ENCODE results near the gene KAZN.

Gene KAZN

GRCh38 chr1:14857436-14858195 lies 259.1 kb downstream of the KAZN start:
- no peak overlapping the region for H3K4me3 ChIP-seq (replicated peaks; ENCODE audit: low read depth, low read length)
- no peak for DNase-seq (ENCODE audit: low read depth)
- TF ChIP-seq, protein P1, sequence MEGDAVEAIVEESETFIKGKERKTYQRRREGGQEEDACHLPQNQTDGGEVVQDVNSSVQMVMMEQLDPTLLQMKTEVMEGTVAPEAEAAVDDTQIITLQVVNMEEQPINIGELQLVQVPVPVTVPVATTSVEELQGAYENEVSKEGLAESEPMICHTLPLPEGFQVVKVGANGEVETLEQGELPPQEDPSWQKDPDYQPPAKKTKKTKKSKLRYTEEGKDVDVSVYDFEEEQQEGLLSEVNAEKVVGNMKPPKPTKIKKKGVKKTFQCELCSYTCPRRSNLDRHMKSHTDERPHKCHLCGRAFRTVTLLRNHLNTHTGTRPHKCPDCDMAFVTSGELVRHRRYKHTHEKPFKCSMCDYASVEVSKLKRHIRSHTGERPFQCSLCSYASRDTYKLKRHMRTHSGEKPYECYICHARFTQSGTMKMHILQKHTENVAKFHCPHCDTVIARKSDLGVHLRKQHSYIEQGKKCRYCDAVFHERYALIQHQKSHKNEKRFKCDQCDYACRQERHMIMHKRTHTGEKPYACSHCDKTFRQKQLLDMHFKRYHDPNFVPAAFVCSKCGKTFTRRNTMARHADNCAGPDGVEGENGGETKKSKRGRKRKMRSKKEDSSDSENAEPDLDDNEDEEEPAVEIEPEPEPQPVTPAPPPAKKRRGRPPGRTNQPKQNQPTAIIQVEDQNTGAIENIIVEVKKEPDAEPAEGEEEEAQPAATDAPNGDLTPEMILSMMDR (IDR thresholded peaks at IDR 0.05; ENCODE audit: low read length, missing control alignments): no peak

DNA sequence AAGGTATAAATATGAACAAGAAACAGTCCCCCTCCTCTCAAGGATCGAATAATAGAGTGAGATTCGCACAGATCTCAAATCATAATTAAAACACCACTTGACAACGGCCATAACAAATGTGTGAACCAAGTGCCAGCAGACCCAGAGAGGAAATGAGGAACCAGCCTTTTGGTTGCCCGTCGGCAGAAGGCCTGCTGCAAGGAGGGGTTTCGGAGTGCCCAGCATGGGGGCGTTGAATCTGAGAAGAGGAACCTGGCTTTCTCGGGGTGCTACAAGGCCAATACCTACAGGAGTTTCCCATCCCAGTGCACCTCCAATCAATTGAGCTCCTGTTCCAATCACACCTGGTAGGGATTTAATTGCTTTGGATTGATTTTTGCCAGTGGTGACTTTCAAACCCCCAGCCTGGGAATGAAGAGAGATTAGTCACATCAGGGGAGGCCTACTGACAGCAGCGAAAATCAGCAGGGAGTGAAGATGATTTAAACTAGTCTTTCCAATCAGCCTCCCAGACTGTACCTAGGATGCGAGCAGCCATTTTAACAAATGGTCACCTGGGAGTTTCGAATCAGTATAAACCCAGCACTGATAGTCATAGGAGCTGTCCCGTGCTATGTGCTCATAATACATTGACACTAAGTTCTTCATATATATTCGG lies 263.8 kb downstream of the KAZN start:
- no peak overlapping the region for H3K4me3 ChIP-seq (replicated peaks; ENCODE audit: low read depth, low read length)
- TF ChIP-seq, protein P1 (IDR thresholded peaks at IDR 0.05; ENCODE audit: low read length, missing control alignments): no peak
- DNase-seq (ENCODE audit: low read depth): no peak

DNA sequence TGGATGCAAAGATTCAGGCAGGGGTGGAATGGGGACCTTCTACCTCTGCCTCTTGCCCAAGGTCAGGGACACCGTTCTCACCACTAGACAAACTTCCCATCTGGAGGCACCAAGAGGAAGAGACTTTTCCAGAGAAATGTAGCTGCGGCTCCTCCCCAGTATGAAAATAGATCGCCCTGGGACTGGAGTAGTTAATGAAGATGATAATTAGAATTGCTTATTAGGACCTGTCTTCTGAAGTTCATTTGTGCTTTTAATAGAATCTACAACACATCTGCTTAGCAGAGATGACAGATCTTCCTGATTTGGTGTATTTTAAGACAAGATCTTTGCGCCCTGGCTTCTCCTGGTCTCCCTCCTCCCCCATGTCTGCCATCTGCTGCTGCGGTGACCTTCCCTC lies 266.6 kb downstream of the KAZN start:
- TF ChIP-seq, protein P1 (IDR thresholded peaks at IDR 0.05; ENCODE audit: low read length, missing control alignments): no peak
- no peak overlapping the region for H3K4me3 ChIP-seq (replicated peaks; ENCODE audit: low read depth, low read length)
- DNase-seq (ENCODE audit: low read depth): no peak

GRCh38 chr1:14866911-14867612 lies 268.6 kb downstream of the KAZN start:
- TF ChIP-seq, protein P1 (IDR thresholded peaks at IDR 0.05; ENCODE audit: low read length, missing control alignments): no peak
- no peak for DNase-seq (ENCODE audit: low read depth)
- no peak overlapping the region for H3K4me3 ChIP-seq (replicated peaks; ENCODE audit: low read depth, low read length)

DNA sequence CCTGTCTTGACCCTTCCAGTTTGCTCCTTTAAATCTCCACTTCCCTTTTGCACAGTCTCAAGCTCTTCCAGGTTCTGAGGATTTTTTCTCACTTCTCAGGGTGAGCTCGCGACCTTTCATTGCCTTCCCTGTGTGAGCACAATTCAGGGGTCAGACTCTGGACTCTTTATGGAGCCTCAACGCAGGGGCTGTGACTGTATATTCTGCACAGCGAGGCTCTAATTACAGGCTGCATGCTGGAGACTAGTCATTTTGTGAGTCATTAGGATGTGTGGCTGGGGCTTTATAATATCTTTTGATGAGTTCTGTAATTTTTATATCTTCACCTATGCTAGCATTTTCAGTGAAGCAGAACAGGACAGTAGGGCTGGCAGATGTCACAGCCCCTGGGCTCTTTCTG lies 270.7 kb downstream of the KAZN start:
- TF ChIP-seq, protein P1 (IDR thresholded peaks at IDR 0.05; ENCODE audit: low read length, missing control alignments): no peak
- no peak overlapping the region for H3K4me3 ChIP-seq (replicated peaks; ENCODE audit: low read depth, low read length)
- no peak for DNase-seq (ENCODE audit: low read depth)

DNA sequence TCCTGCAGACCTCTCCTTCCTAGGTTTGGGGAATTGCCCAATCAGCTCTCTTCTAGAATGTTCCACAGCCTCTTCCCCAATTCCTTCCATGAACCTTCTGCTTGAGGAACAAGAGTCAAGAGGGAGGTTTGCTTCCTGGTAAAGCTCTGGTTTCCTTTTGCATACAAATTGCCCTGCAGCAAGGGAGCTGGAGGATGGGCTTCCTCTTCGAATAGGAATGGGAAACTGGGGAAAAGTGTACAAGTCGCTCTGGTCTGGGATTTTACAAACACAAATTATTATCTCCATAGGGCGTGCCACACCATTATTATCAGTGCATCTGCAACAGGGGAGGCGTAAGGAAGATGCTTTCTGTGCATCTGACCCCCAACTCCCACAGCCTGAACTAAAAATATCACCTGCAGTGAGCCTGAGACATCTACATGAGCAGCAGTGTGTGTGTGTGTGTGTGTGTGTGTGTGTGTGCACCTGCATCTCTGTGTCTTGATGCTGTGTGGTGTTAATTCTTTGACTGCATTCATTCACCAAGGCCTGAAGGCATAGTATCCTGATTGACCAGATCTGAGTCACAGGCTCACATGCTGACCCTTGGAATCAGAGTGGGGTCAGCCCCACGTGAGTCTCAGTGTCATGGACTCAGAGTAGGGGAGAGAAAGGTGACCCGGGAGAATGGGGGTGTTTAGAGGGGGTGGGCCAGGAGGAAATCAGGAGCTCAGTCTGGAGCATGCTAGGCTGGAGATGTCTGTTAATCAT lies 272.9 kb downstream of the KAZN start:
- TF ChIP-seq, protein P1 (IDR thresholded peaks at IDR 0.05; ENCODE audit: low read length, missing control alignments): no peak
- H3K4me3 ChIP-seq (replicated peaks; ENCODE audit: low read depth, low read length): no peak overlapping the region
- DNase-seq (ENCODE audit: low read depth): no peak

Measured in fibroblast of pulmonary artery (primary cell).